Measurements from ENCODE around the gene COL2A1. TPM values are rescaled to one million over a fixed set of nuclear protein-coding genes. Genes with fewer than 3 reads are reported as not detected.

Gene COL2A1
- total and polyA plus RNA-seq, 8 donors, result 2.2 to 14.5 (median 6.8) TPM; not detected in 2

DNA sequence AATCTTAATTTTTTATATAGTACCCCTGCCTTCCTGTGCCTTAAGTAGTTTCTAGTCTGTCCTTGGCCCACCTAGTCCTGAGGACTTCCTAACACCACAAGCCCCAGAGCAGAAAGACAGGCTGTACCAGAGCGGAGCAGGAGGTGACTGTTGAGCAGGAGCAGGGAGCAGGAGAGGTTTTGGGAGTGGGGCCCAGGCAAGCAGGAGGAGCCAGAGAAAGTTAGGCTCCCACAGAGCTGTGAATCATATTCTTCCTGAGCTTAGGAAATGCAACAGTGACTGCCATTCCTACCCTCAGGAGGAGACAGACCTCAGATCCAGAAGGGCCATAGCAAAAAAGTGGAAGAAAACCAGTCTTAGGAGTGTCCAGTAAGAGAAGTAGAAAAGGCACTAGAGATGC lies 28.3 kb upstream of the COL2A1 start:
- TF ChIP-seq, protein P1, sequence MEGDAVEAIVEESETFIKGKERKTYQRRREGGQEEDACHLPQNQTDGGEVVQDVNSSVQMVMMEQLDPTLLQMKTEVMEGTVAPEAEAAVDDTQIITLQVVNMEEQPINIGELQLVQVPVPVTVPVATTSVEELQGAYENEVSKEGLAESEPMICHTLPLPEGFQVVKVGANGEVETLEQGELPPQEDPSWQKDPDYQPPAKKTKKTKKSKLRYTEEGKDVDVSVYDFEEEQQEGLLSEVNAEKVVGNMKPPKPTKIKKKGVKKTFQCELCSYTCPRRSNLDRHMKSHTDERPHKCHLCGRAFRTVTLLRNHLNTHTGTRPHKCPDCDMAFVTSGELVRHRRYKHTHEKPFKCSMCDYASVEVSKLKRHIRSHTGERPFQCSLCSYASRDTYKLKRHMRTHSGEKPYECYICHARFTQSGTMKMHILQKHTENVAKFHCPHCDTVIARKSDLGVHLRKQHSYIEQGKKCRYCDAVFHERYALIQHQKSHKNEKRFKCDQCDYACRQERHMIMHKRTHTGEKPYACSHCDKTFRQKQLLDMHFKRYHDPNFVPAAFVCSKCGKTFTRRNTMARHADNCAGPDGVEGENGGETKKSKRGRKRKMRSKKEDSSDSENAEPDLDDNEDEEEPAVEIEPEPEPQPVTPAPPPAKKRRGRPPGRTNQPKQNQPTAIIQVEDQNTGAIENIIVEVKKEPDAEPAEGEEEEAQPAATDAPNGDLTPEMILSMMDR (IDR thresholded peaks at IDR 0.05), result no peak
- no peak for TF ChIP-seq EP300 (IDR thresholded peaks at IDR 0.05)
- no peak for TF ChIP-seq POLR2AphosphoS5 (IDR thresholded peaks at IDR 0.05)
- TF ChIP-seq POLR2A (IDR thresholded peaks at IDR 0.05), result no peak
- no peak for DNase-seq
- Histone ChIP-seq H3K27ac (no peak overlapping the region), H3K4me1 (peaks cover 0 to 7% (median 0%) of the 10 kb centered on the region in 4 donors), H3K9me3 (no peaks in the 10 kb centered on the region), H3K36me3 (no peaks in the 10 kb centered on the region), H3K4me3 (no peak overlapping the region), H3K27me3 (peaks cover 0 to 3% (median 0%) of the 10 kb centered on the region in 3 donors)
- intact Hi-C loops (cut with DNase I; ENCODE audit: low total_unique reads), result no loop called here
- WGBS, 5 donors, result 90 to 100% (median 96%) methylated on average over 1 of the region's 1 CpG

DNA sequence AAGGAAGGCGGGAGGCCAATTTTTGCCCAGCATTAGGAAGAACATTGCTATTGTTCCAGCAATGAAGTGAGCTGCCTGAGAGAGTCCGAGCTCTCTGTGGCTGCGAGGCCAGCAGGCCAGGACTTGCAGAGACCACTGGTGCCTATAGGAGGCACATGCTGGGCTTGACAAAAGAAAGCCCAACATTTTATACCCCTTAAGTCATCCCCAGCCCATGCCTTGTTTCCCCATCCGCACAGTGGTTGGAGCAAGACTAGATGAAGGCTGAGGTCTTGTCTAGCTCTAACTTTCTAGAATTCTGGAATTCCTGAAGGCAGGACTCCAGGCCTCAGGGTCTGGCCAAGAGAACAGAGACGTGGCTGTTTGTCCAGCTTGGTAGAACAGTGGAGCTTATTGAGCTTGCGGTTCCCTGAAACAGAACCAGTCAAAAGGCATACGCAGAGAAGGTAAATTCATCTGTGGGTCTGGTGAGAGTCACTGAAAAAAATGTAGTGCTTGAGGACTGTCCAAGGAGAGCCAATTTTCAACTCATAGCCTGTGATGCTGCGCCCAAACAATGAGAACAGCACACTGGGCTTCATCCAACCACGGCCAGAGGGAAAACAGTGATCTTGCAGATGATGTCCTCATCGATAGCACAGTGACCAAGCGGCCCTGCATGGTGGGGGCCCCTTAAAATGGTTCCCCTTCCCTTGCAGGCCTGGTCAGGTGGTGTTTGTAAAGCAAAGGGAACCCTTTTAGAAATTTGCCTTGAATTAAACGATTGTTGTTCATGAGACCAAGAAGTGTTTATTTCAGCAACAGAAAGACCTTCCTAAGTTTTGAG lies 27.1 kb upstream of the COL2A1 start:
- intact Hi-C loops (cut with DNase I; ENCODE audit: low total_unique reads), result no loop called here
- Histone ChIP-seq H3K27me3 (peaks cover 0 to 9% (median 0%) of the 10 kb centered on the region in 3 donors), H3K4me3 (no peak overlapping the region), H3K27ac (no peak overlapping the region), H3K9me3 (no peaks in the 10 kb centered on the region), H3K36me3 (no peaks in the 10 kb centered on the region), H3K4me1 (peaks cover 0 to 3% (median 0%) of the 10 kb centered on the region in 4 donors)
- no peak for TF ChIP-seq POLR2AphosphoS5 (IDR thresholded peaks at IDR 0.05)
- TF ChIP-seq, protein P1 (IDR thresholded peaks at IDR 0.05), result no peak
- no peak for TF ChIP-seq POLR2A (IDR thresholded peaks at IDR 0.05)
- TF ChIP-seq EP300 (IDR thresholded peaks at IDR 0.05), result no peak
- 88 to 94% (median 93%) methylated on average over 12 of the region's 12 CpGs for WGBS, 5 donors
- DNase-seq, result no peak

DNA sequence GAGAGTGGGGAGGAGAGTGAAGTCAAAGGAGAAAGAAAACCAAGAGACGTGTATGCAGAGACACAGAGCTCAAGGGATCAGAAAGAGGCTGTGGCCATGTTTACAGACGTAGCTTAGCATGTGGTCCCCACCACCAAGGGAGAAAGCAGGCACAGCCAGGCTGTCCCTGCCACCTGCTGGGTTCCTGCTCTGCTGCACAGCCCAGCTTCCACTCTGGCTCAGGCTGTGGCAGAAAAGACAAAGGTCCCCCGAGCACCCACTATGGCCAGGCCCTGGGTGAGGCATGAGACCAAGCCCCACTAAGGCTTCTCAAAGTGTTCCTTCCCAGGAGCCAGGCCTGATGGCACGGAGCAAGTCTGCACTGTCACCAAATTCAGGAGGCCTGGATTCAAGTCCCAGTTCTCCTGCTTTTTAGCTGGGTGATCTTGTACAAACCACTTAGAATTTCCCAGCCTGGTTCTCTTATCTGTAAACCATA lies 25.9 kb upstream of the COL2A1 start:
- WGBS, 5 donors, result 56 to 66% (median 65%) methylated on average over 3 to 4 of the region's 4 CpGs
- H3K27ac ChIP-seq, result no peak overlapping the region
- no peak overlapping the region for H3K4me3 ChIP-seq
- DNase-seq, result peak in 1 of 2 donors; percentile 42
- intact Hi-C loops (cut with DNase I; ENCODE audit: low total_unique reads), result no loop called here
- H3K36me3 ChIP-seq, result no peaks in the 10 kb centered on the region
- H3K4me1 ChIP-seq, result peaks cover 0 to 3% (median 0%) of the 10 kb centered on the region in 4 donors
- no peaks in the 10 kb centered on the region for H3K9me3 ChIP-seq
- H3K27me3 ChIP-seq, result peaks cover 0 to 9% (median 0%) of the 10 kb centered on the region in 3 donors
- TF ChIP-seq EP300 (IDR thresholded peaks at IDR 0.05), result no peak
- no peak for TF ChIP-seq POLR2AphosphoS5 (IDR thresholded peaks at IDR 0.05)
- TF ChIP-seq, protein P1 (IDR thresholded peaks at IDR 0.05), result peak in 1 of 7 experiments; percentile 20

DNA sequence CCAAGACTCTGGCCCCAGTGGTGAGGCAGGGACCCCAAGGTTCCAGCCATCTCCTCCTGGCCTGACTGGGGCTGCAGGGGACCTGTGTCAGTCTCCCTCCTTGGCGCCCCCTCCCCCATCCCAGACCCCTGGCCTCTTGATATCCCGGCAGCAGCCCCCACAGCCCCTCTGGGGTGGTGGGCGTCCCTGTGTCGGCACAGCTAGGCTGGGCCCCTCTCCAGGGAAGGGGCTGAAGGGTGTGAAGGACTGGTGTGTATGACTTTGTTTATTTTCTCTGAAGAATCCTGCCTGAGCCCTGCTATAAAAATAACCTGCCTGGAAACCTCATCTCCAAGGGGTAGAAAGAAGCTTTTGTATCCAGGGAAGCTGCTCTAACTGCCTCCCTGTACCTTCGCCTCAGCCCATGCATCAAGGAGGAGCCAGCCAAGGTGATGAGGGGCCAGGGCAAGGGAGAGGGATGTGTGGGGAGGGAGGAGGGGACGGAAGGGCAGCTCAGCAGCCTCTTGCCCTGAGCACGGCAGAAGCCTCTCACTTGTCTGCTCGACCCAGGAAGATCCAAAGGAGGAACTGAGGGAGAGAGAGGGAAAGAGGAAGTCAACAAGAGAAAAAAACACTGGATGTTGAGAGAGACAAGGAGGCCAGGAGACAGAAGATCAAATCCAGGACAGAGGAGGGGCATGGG lies 25.4 kb upstream of the COL2A1 start:
- 52 to 67% (median 60%) methylated on average over 6 to 8 of the region's 8 CpGs for WGBS, 5 donors
- peaks cover 0 to 3% (median 0%) of the 10 kb centered on the region in 4 donors for H3K4me1 ChIP-seq
- intact Hi-C loops (cut with DNase I; ENCODE audit: low total_unique reads), result no loop called here

More for the DNA sequence above, 25.4 kb upstream of the COL2A1 start:
- TF ChIP-seq POLR2A (IDR thresholded peaks at IDR 0.05), result no peak
- TF ChIP-seq POLR2AphosphoS5 (IDR thresholded peaks at IDR 0.05), result no peak
- TF ChIP-seq, protein P1 (IDR thresholded peaks at IDR 0.05), result no peak
- Histone ChIP-seq H3K9me3 (no peaks in the 10 kb centered on the region), H3K27me3 (peaks cover 0 to 9% (median 0%) of the 10 kb centered on the region in 3 donors), H3K27ac (no peak overlapping the region), H3K4me3 (no peak overlapping the region), H3K36me3 (no peaks in the 10 kb centered on the region)
- DNase-seq, result no peak

Data from stomach (tissue), 9 donors.